HepG2 (cell line): Measurements from ENCODE around the gene CD151. TPM values are rescaled to one million over a fixed set of nuclear protein-coding genes. Genes with fewer than 3 reads are reported as not detected.
A peak's percentile ranks its signal among the peaks of the same experiment; 100 is the strongest.

Experiments
- ATAC-seq: fragments of 200-7000 bp; cut with Tn5 transposase; 3 replicates; pipeline ENCODE4 v1.9.1; 2020; ENCODE audit warnings: mild to moderate bottlenecking, moderate library complexity
- BruUV-seq: library from RNA; stranded (reverse); fragments of 400-500 nt; replicated peaks from 2 replicates; lab custom pipeline; 2021; lab: Mats Ljungman, UMichigan
- CTCF ChIA-PET: fragments of 300-600 bp; formaldehyde crosslinking; extraction: SDS; loops from one replicate; lab custom pipeline; 2021; ENCODE audit warnings: low total read pairs, inconsistent platforms, low intra/inter-chr PET ratio; lab: Yijun Ruan, JAX
- POLR2A ChIA-PET: fragments of 350-600 bp; sonication (Branson Sonifier 250); formaldehyde crosslinking; loops from one replicate; lab custom pipeline; 2020; ENCODE audit warnings: antibody characterized with exemption, inconsistent platforms; lab: Yijun Ruan, JAX
- DNase-seq: peaks from one replicate; pipeline ENCODE4 v3.0.0-alpha.2; 2015; ENCODE audit warnings: low spot score
- FAIRE-seq: peaks from 3 replicates; lab custom pipeline; 2011; peaks lifted over from hg19 to GRCh38; lab: Jason Lieb, UNC
- H2AFZ ChIP-seq: one replicate; pipeline ENCODE4 v1.6.1; 2011; ENCODE audit warnings: low read length, inconsistent platforms
- H3K27ac ChIP-seq: fragments of 300-600 bp; 3 replicates; pipeline ENCODE4 v1.8.0; 2011; ENCODE audit warnings: mixed run types, mild to moderate bottlenecking, mixed read lengths, low read length, inconsistent platforms; ENCODE audit not compliant: insufficient read depth; ENCODE audit errors: extremely low read length
- H3K27me3 ChIP-seq, 2 experiments: fragments of 200-600 bp in 1 of 2; 2 replicates in 1 of 2; 3 replicates in 1 of 2; pipeline versions ENCODE4 v1.6.0 to v1.8.0; 2011; ENCODE audit warnings: low read length in 2 of 2, mild to moderate bottlenecking in 2 of 2, moderate library complexity in 2 of 2, inconsistent platforms in 1 of 2; ENCODE audit not compliant: insufficient read depth in 2 of 2, control insufficient read depth in 1 of 2
- H3K36me3 ChIP-seq, 2 experiments: fragments of 200-600 bp in 1 of 2; replicated peaks in 1 of 2; 2 replicates in 1 of 2; 3 replicates in 1 of 2; pipeline versions ENCODE4 v1.5.1 to v1.8.0; 2011; ENCODE audit warnings: low read length in 2 of 2, inconsistent platforms in 1 of 2; ENCODE audit not compliant: insufficient read depth in 2 of 2, control insufficient read depth in 1 of 2
- H3K4me1 ChIP-seq: 2 replicates; pipeline ENCODE4 v1.5.1; 2012; ENCODE audit warnings: low read length, inconsistent platforms; ENCODE audit not compliant: insufficient read depth
- H3K4me2 ChIP-seq: 2 replicates; pipeline ENCODE4 v1.6.0; 2011; ENCODE audit warnings: low read depth, low read length, inconsistent platforms
- H3K4me3 ChIP-seq, 3 experiments: fragments of 200-600 bp in 1 of 3; sonication (generic), shearing (Covaris generic) in 1 of 3; replicated peaks in 1 of 3; 2 replicates each; pipeline ENCODE4 v1.5.1; 2011 to 2016; ENCODE audit warnings: low read length in 3 of 3, inconsistent platforms in 2 of 3, low read depth in 2 of 3, mild to moderate bottlenecking in 2 of 3, control low read depth in 1 of 3, mixed read lengths in 1 of 3; ENCODE audit not compliant: insufficient read depth in 1 of 3
- H3K79me2 ChIP-seq: one replicate; pipeline ENCODE4 v1.6.1; 2011; ENCODE audit warnings: low read length, inconsistent platforms; ENCODE audit not compliant: insufficient read depth
- H3K9ac ChIP-seq: 2 replicates; pipeline ENCODE4 v1.6.0; 2011; ENCODE audit warnings: mild to moderate bottlenecking, low read depth, low read length, inconsistent platforms; ENCODE audit not compliant: insufficient read depth
- H3K9me3 ChIP-seq: 2 replicates; pipeline ENCODE4 v1.5.1; 2012; ENCODE audit warnings: mild to moderate bottlenecking, low read length
- H4K20me1 ChIP-seq: 2 replicates; pipeline ENCODE4 v1.6.0; 2011; ENCODE audit warnings: inconsistent platforms, mild to moderate bottlenecking, low read length, moderate library complexity; ENCODE audit not compliant: insufficient read depth
- CBX1 ChIP-seq: IDR thresholded peaks from one replicate; pipeline ENCODE4 v1.6.1; 2016; ENCODE audit warnings: antibody characterized with exemption, low read depth
- CEBPG ChIP-seq: IDR thresholded peaks from 2 replicates; pipeline ENCODE4 v1.6.1; 2016
- ESRRA ChIP-seq: sonication (generic); formaldehyde crosslinking; IDR thresholded peaks from 2 replicates; pipeline ENCODE4 v1.5.1; 2020; ENCODE audit warnings: mild to moderate bottlenecking, low read depth, missing genetic modification reagents
- HIVEP1 ChIP-seq: sonication (generic); formaldehyde crosslinking; IDR thresholded peaks from 2 replicates; pipeline ENCODE4 v1.4.0; 2020; ENCODE audit warnings: mild to moderate bottlenecking, missing genetic modification reagents
- HNRNPL ChIP-seq: fragments of 200-400 bp; formaldehyde crosslinking; IDR thresholded peaks from 2 replicates; pipeline ENCODE4 v1.6.1; 2017; ENCODE audit warnings: mild to moderate bottlenecking, low read depth, low read length
- MED8 ChIP-seq: sonication (generic); formaldehyde crosslinking; IDR thresholded peaks from 2 replicates; pipeline ENCODE4 v1.8.1; 2023; ENCODE audit warnings: mild to moderate bottlenecking, missing genetic modification reagents; ENCODE audit not compliant: insufficient replicate concordance
- MEIS1 ChIP-seq: sonication (generic); formaldehyde crosslinking; IDR thresholded peaks from 2 replicates; pipeline ENCODE4 v1.9.0; 2021; ENCODE audit warnings: mild to moderate bottlenecking, missing genetic modification reagents, moderate library complexity, borderline replicate concordance
- SUZ12 ChIP-seq: fragments of 150-350 bp; IDR thresholded peaks from 2 replicates; pipeline ENCODE4 v1.6.1; 2014; ENCODE audit warnings: low read depth, low read length
- THYN1 ChIP-seq: sonication (generic); formaldehyde crosslinking; IDR thresholded peaks from 2 replicates; pipeline ENCODE4 v1.8.1; 2023; ENCODE audit warnings: low read depth, mild to moderate bottlenecking, moderate library complexity, missing genetic modification reagents, borderline replicate concordance
- ZBTB38 ChIP-seq: sonication (generic); formaldehyde crosslinking; IDR thresholded peaks from 2 replicates; pipeline ENCODE4 v1.5.1; 2020; ENCODE audit warnings: mild to moderate bottlenecking, missing genetic modification reagents
- ZNF274 ChIP-seq: sonication (generic); formaldehyde crosslinking; IDR thresholded peaks from 2 replicates; pipeline ENCODE4 v1.5.1; 2020; ENCODE audit warnings: mild to moderate bottlenecking, missing genetic modification reagents
- ZNF333 ChIP-seq: sonication (generic); formaldehyde crosslinking; IDR thresholded peaks from 2 replicates; pipeline ENCODE4 v1.4.0; 2020; ENCODE audit warnings: mild to moderate bottlenecking, missing genetic modification reagents, borderline replicate concordance
- ZNF768 ChIP-seq: sonication (generic); formaldehyde crosslinking; IDR thresholded peaks from 2 replicates; pipeline ENCODE4 v1.4.0; 2020; ENCODE audit warnings: missing genetic modification reagents
- WGBS: methylation state at CpG from one replicate; pipeline ENCODE4 v1.1.6; 2017; ENCODE audit warnings: low lambda C conversion rate; 5-methylcytosine and 5-hydroxymethylcytosine counted together
- in situ Hi-C: cut with HindIII; loops from 2 replicates; pipeline ENCODE4 v1.10.0; 2017; ENCODE audit warnings: low pct_unique_long_range_greater_than_20kb; ENCODE audit not compliant: extremely low pct_ligation_motif_present
- intact Hi-C: fragments of 100-400 bp; cut with micrococcal nuclease; formaldehyde crosslinking; loops from one replicate; pipeline ENCODE4 v1.10.0; 2022; ENCODE audit not compliant: unreplicated experiment
- polyA plus RNA-seq, 8 experiments: library from polyadenylated mRNA; depleted of rRNA in 3 of 8; stranded (reverse) in 7 of 8; unstranded in 1 of 8; fragments of >200 nt; fragmentation: Illumina TruSeq in 4 of 8; extraction: Trizol in 4 of 8; gene quantifications; 2 replicates each; pipeline versions ENCODE4 v1.2.1 to v1.2.3, GENCODE V29; 2011 to 2016; ENCODE audit warnings: low read depth in 4 of 8, missing spikeins in 1 of 8, mixed read lengths in 1 of 8; ENCODE audit not compliant: insufficient read depth in 1 of 8
- total RNA-seq, 5 experiments: library from RNA; depleted of rRNA; stranded (reverse); fragments of >200 nt; fragmentation: Illumina TruSeq; extraction: Trizol; gene quantifications; 2 replicates each; pipeline ENCODE4 v1.2.3, GENCODE V29; 2016; ENCODE audit warnings: low read depth in 1 of 5
- TF ChIP-seq, protein P1 (sequence below): sonication (generic); formaldehyde crosslinking; IDR thresholded peaks from 2 replicates; pipeline ENCODE4 v1.4.0; 2020; ENCODE audit warnings: missing genetic modification reagents
- TF ChIP-seq, protein P2 (sequence below): sonication (generic); formaldehyde crosslinking; IDR thresholded peaks from 2 replicates; pipeline ENCODE4 v1.4.0; 2020; ENCODE audit warnings: mild to moderate bottlenecking, missing genetic modification reagents
- TF ChIP-seq, protein P3 (sequence below): sonication (generic); formaldehyde crosslinking; IDR thresholded peaks from 2 replicates; pipeline ENCODE4 v1.8.1; 2023; ENCODE audit warnings: mild to moderate bottlenecking, missing genetic modification reagents
- TF ChIP-seq, protein P4 (sequence below): sonication (generic); formaldehyde crosslinking; IDR thresholded peaks from 2 replicates; pipeline ENCODE4 v1.5.0; 2020; ENCODE audit warnings: mild to moderate bottlenecking, missing genetic modification reagents, borderline replicate concordance

Gene CD151
- total and polyA plus RNA-seq, 2 of the 13 experiments (the other 11 are each of a cell fraction or from before 2014, with no cell fraction given): 125 to 197 TPM

DNA sequence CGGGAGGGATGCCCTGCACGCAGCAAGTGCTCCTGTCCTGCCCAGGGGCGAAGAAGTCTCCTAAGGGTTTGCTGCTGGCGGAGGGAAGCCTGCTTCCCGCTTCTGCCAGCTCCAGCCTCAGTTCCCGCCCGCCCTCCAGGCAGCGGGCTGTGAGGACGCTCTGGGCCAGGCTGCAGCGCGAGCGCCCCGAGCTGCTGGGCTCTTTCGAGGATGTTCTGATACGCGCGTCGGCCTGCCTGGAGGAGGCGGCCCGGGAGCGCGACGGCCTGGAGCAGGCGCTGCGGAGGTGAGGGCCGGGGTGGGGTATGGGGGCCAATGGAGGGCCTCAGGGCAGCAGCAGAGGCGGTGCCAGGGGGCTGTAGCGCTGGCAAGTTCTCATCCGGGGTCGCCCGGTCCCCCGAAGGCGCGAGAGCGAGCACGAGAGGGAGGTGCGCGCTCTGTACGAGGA is 2.9 kb upstream of the CD151 start:
- H3K4me1 ChIP-seq: peaks cover 83% of the 10 kb centered on the region
- H4K20me1 ChIP-seq: peaks cover 6% of the 10 kb centered on the region; the same call in 1 of the 2 replicates
- WGBS: 65% methylated on average over 18 of the region's 39 CpGs
- ChIA-PET CTCF (no interaction called here), POLR2A (interaction anchor here (2.4 to 16.1 kb wide), 3 partner anchors 11 to 21 kb away, joined by 18 to 264 read pairs (median 141); partner anchors contain the start of genes PNPLA2, POLR2L, RPLP2 and TSPAN4)
- H3K9ac ChIP-seq: no peak overlapping the region
- in situ Hi-C loops: no loop called here
- H3K27ac ChIP-seq: no peak overlapping the region
- peaks cover 0 to 4% of the 10 kb centered on the region in 2 experiments; a peak in 1 of 5 replicates for H3K36me3 ChIP-seq
- BruUV-seq: no TSS peak
- H3K79me2 ChIP-seq: peaks cover 11% of the 10 kb centered on the region
- intact Hi-C loops: no loop called here
- no peak for ATAC-seq
- H3K27me3 ChIP-seq: no peaks in the 10 kb centered on the region
- H3K4me3 ChIP-seq: peak overlapping the region in 2 of 3 experiments; percentile 23 to 75; a peak in 3 of 6 replicates
- H2AFZ ChIP-seq: no peak overlapping the region
- FAIRE-seq: no peak
- no peaks in the 10 kb centered on the region for H3K9me3 ChIP-seq
- peak overlapping the region; percentile 78 for H3K4me2 ChIP-seq
- DNase-seq: no peak
- peak; percentile 7; the same call in 1 of the 2 replicates for TF ChIP-seq HNRNPL
- no peak for TF ChIP-seq ZNF274 (CRISPR knock-in tag)
- TF ChIP-seq, protein P1, sequence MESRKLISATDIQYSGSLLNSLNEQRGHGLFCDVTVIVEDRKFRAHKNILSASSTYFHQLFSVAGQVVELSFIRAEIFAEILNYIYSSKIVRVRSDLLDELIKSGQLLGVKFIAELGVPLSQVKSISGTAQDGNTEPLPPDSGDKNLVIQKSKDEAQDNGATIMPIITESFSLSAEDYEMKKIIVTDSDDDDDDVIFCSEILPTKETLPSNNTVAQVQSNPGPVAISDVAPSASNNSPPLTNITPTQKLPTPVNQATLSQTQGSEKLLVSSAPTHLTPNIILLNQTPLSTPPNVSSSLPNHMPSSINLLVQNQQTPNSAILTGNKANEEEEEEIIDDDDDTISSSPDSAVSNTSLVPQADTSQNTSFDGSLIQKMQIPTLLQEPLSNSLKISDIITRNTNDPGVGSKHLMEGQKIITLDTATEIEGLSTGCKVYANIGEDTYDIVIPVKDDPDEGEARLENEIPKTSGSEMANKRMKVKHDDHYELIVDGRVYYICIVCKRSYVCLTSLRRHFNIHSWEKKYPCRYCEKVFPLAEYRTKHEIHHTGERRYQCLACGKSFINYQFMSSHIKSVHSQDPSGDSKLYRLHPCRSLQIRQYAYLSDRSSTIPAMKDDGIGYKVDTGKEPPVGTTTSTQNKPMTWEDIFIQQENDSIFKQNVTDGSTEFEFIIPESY (CRISPR knock-in tag): peak; percentile 90
- peak; percentile 25; the same call in 1 of the 2 replicates for TF ChIP-seq ZNF333 (CRISPR knock-in tag)
- TF ChIP-seq SUZ12: no peak
- 0 out of 2 replicates have a peak, but pooled peaks have one; percentile 23 for TF ChIP-seq ESRRA (CRISPR knock-in tag)
- TF ChIP-seq, protein P2, sequence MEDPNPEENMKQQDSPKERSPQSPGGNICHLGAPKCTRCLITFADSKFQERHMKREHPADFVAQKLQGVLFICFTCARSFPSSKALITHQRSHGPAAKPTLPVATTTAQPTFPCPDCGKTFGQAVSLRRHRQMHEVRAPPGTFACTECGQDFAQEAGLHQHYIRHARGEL (CRISPR knock-in tag): peak; percentile 28; the same call in 1 of the 2 replicates
- peak; percentile 34 for TF ChIP-seq MED8 (CRISPR knock-in tag)
- peak; percentile 82; the same call in 1 of the 2 replicates for TF ChIP-seq ZBTB38
- TF ChIP-seq ZNF768 (CRISPR knock-in tag): 0 out of 2 replicates have a peak, but pooled peaks have one; percentile 8
- 0 out of 2 replicates have a peak, but pooled peaks have one; percentile 6 for TF ChIP-seq HIVEP1 (CRISPR knock-in tag)
- no peak for TF ChIP-seq CEBPG (CRISPR knock-in tag)
- no peak for TF ChIP-seq THYN1 (CRISPR knock-in tag)
- no peak for TF ChIP-seq CBX1
- TF ChIP-seq MEIS1: peak; percentile 49; the same call in 1 of the 2 replicates
- TF ChIP-seq, protein P3, sequence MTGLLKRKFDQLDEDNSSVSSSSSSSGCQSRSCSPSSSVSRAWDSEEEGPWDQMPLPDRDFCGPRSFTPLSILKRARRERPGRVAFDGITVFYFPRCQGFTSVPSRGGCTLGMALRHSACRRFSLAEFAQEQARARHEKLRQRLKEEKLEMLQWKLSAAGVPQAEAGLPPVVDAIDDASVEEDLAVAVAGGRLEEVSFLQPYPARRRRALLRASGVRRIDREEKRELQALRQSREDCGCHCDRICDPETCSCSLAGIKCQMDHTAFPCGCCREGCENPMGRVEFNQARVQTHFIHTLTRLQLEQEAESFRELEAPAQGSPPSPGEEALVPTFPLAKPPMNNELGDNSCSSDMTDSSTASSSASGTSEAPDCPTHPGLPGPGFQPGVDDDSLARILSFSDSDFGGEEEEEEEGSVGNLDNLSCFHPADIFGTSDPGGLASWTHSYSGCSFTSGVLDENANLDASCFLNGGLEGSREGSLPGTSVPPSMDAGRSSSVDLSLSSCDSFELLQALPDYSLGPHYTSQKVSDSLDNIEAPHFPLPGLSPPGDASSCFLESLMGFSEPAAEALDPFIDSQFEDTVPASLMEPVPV (CRISPR knock-in tag): 0 out of 2 replicates have a peak, but pooled peaks have one; percentile 20
- TF ChIP-seq, protein P4, sequence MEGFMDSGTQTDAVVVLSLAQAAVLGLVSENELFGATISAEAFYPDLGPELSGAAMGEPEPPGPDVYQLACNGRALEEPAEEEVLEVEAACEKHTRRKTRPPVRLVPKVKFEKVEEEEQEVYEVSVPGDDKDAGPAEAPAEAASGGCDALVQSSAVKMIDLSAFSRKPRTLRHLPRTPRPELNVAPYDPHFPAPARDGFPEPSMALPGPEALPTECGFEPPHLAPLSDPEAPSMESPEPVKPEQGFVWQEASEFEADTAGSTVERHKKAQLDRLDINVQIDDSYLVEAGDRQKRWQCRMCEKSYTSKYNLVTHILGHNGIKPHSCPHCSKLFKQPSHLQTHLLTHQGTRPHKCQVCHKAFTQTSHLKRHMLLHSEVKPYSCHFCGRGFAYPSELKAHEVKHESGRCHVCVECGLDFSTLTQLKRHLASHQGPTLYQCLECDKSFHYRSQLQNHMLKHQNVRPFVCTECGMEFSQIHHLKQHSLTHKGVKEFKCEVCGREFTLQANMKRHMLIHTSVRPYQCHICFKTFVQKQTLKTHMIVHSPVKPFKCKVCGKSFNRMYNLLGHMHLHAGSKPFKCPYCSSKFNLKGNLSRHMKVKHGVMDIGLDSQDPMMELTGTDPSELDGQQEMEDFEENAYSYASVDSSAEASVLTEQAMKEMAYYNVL (CRISPR knock-in tag): 0 out of 2 replicates have a peak, but pooled peaks have one; percentile 34
